IPS-15b (cell line): ENCODE measurements around the gene AOPEP.

Experiments
- H3K27me3 ChIP-seq: one replicate; pipeline ENCODE4 v1.6.1; 2013; ENCODE audit warnings: low read length; ENCODE audit not compliant: control insufficient read depth, insufficient read depth
- H3K36me3 ChIP-seq: one replicate; pipeline ENCODE4 v1.6.1; 2013; ENCODE audit warnings: low read length; ENCODE audit not compliant: control insufficient read depth, insufficient read depth
- H3K4me1 ChIP-seq: one replicate; pipeline ENCODE4 v1.6.1; 2013; ENCODE audit warnings: mild to moderate bottlenecking, low read length; ENCODE audit not compliant: control insufficient read depth, insufficient read depth
- H3K4me3 ChIP-seq: one replicate; pipeline ENCODE4 v1.5.1; 2013; ENCODE audit warnings: low read depth, low read length
- H3K9ac ChIP-seq: one replicate; pipeline ENCODE4 v1.6.1; 2013; ENCODE audit warnings: low read depth, mild to moderate bottlenecking, low read length
- H3K9me3 ChIP-seq: one replicate; pipeline ENCODE4 v1.6.1; 2013; ENCODE audit warnings: mild to moderate bottlenecking, low read length; ENCODE audit not compliant: control insufficient read depth, insufficient read depth

Gene AOPEP

GRCh38 chr9:95074632-95075031 lies 348.1 kb downstream of the AOPEP start:
- no peaks in the 10 kb centered on the region for H3K9me3 ChIP-seq
- H3K27me3 ChIP-seq = no peaks in the 10 kb centered on the region
- no peaks in the 10 kb centered on the region for H3K4me1 ChIP-seq
- no peaks in the 10 kb centered on the region for H3K36me3 ChIP-seq
- no peak overlapping the region for H3K4me3 ChIP-seq
- no peak overlapping the region for H3K9ac ChIP-seq

GRCh38 chr9:95075700-95076099 lies 349.2 kb downstream of the AOPEP start:
- Histone ChIP-seq H3K4me3 (no peak overlapping the region), H3K9me3 (no peaks in the 10 kb centered on the region), H3K4me1 (no peaks in the 10 kb centered on the region), H3K27me3 (no peaks in the 10 kb centered on the region), H3K9ac (no peak overlapping the region), H3K36me3 (no peaks in the 10 kb centered on the region)

GRCh38 chr9:95076696-95077052 lies 350.2 kb downstream of the AOPEP start:
- Histone ChIP-seq H3K4me1 (no peaks in the 10 kb centered on the region), H3K36me3 (no peaks in the 10 kb centered on the region), H3K9ac (no peak overlapping the region), H3K9me3 (no peaks in the 10 kb centered on the region), H3K4me3 (no peak overlapping the region), H3K27me3 (no peaks in the 10 kb centered on the region)

- Histone ChIP-seq H3K9me3 (no peaks in the 10 kb centered on the region), H3K4me1 (no peaks in the 10 kb centered on the region), H3K36me3 (no peaks in the 10 kb centered on the region), H3K27me3 (no peaks in the 10 kb centered on the region), H3K9ac (no peak overlapping the region), H3K4me3 (no peak overlapping the region)
These were observed 350.7 kb downstream of the AOPEP start for GRCh38 chr9:95077053-95077765.

- no peaks in the 10 kb centered on the region for H3K36me3 ChIP-seq
- H3K9ac ChIP-seq = no peak overlapping the region
- no peak overlapping the region for H3K4me3 ChIP-seq
- no peaks in the 10 kb centered on the region for H3K9me3 ChIP-seq
- no peaks in the 10 kb centered on the region for H3K4me1 ChIP-seq
- H3K27me3 ChIP-seq = no peaks in the 10 kb centered on the region
These were observed 351.4 kb downstream of the AOPEP start for GRCh38 chr9:95077766-95078370.

- H3K36me3 ChIP-seq = peaks cover 5% of the 10 kb centered on the region
- no peak overlapping the region for H3K4me3 ChIP-seq
- no peaks in the 10 kb centered on the region for H3K27me3 ChIP-seq
- H3K9me3 ChIP-seq = no peaks in the 10 kb centered on the region
- H3K9ac ChIP-seq = no peak overlapping the region
- H3K4me1 ChIP-seq = no peaks in the 10 kb centered on the region
These were observed 352.0 kb downstream of the AOPEP start for GRCh38 chr9:95078511-95078910.

- H3K9me3 ChIP-seq = no peaks in the 10 kb centered on the region
- no peaks in the 10 kb centered on the region for H3K4me1 ChIP-seq
- H3K9ac ChIP-seq = no peak overlapping the region
- no peaks in the 10 kb centered on the region for H3K27me3 ChIP-seq
- no peak overlapping the region for H3K4me3 ChIP-seq
- peaks cover 6% of the 10 kb centered on the region for H3K36me3 ChIP-seq
These were observed 352.4 kb downstream of the AOPEP start for GRCh38 chr9:95078939-95079338.

GRCh38 chr9:95079461-95079860 lies 353.0 kb downstream of the AOPEP start:
- H3K36me3 ChIP-seq = peaks cover 6% of the 10 kb centered on the region

GRCh38 chr9:95080961-95081647 lies 354.6 kb downstream of the AOPEP start:
- Histone ChIP-seq H3K4me1 (no peaks in the 10 kb centered on the region), H3K9me3 (no peaks in the 10 kb centered on the region), H3K27me3 (no peaks in the 10 kb centered on the region), H3K4me3 (no peak overlapping the region), H3K36me3 (peaks cover 6% of the 10 kb centered on the region), H3K9ac (no peak overlapping the region)

More at GRCh38 chr9:95079461-95079860, 353.0 kb downstream of the AOPEP start:
- Histone ChIP-seq H3K9me3 (no peaks in the 10 kb centered on the region), H3K27me3 (no peaks in the 10 kb centered on the region), H3K9ac (no peak overlapping the region), H3K4me1 (no peaks in the 10 kb centered on the region), H3K4me3 (no peak overlapping the region)

GRCh38 chr9:95081998-95082397 lies 355.5 kb downstream of the AOPEP start:
- Histone ChIP-seq H3K4me3 (no peak overlapping the region), H3K4me1 (no peaks in the 10 kb centered on the region), H3K27me3 (no peaks in the 10 kb centered on the region), H3K9me3 (no peaks in the 10 kb centered on the region), H3K9ac (no peak overlapping the region), H3K36me3 (peaks cover 6% of the 10 kb centered on the region)

GRCh38 chr9:95082401-95083084 lies 356.0 kb downstream of the AOPEP start:
- Histone ChIP-seq H3K9ac (no peak overlapping the region), H3K4me1 (no peaks in the 10 kb centered on the region), H3K9me3 (no peaks in the 10 kb centered on the region), H3K4me3 (no peak overlapping the region), H3K36me3 (peaks cover 6% of the 10 kb centered on the region), H3K27me3 (no peaks in the 10 kb centered on the region)
